Mesothelial cell of epicardium (in vitro differentiated cells): ENCODE measurements around the gene MS4A18. TPM values are rescaled to one million over a fixed set of nuclear protein-coding genes. Genes with fewer than 3 reads are reported as not detected.

ENCODE experiments used
- DNase-seq, 2 experiments: peaks; one replicate each; pipeline ENCODE4 v3.0.0; 2021; ENCODE audit warnings: low spot score in 2 of 2; ENCODE audit not compliant: unreplicated experiment in 2 of 2
- H3K27ac Mint-ChIP-seq: 2 replicates; pipeline ENCODE4 v1.8.0; 2021; ENCODE audit warnings: mixed read lengths
- H3K27me3 Mint-ChIP-seq: 2 replicates; pipeline ENCODE4 v1.8.0; 2021; ENCODE audit warnings: low read depth, mixed read lengths
- H3K36me3 Mint-ChIP-seq: 2 replicates; pipeline ENCODE4 v1.8.0; 2021; ENCODE audit warnings: mixed read lengths
- H3K4me1 Mint-ChIP-seq: 2 replicates; pipeline ENCODE4 v1.8.0; 2021; ENCODE audit warnings: mixed read lengths
- H3K4me3 Mint-ChIP-seq: 2 replicates; pipeline ENCODE4 v1.8.0; 2021; ENCODE audit warnings: mild to moderate bottlenecking, moderate library complexity, mixed read lengths
- H3K9me3 Mint-ChIP-seq: 2 replicates; pipeline ENCODE4 v1.8.0; 2021; ENCODE audit warnings: mixed read lengths
- total RNA-seq: library from RNA; stranded (reverse); gene quantifications from 3 replicates; pipeline ENCODE4 v1.2.1, GENCODE V29; 2021
- TF ChIP-seq, protein P1 (sequence below): fragments of 200-600 bp; sonication (generic); IDR thresholded peaks from one replicate; pipeline ENCODE4 v1.5.0; 2021; ENCODE audit warnings: antibody characterized with exemption; ENCODE audit not compliant: unreplicated experiment

The MS4A18 gene
- total RNA-seq, 1 donor from 2014 or later = not detected

DNA sequence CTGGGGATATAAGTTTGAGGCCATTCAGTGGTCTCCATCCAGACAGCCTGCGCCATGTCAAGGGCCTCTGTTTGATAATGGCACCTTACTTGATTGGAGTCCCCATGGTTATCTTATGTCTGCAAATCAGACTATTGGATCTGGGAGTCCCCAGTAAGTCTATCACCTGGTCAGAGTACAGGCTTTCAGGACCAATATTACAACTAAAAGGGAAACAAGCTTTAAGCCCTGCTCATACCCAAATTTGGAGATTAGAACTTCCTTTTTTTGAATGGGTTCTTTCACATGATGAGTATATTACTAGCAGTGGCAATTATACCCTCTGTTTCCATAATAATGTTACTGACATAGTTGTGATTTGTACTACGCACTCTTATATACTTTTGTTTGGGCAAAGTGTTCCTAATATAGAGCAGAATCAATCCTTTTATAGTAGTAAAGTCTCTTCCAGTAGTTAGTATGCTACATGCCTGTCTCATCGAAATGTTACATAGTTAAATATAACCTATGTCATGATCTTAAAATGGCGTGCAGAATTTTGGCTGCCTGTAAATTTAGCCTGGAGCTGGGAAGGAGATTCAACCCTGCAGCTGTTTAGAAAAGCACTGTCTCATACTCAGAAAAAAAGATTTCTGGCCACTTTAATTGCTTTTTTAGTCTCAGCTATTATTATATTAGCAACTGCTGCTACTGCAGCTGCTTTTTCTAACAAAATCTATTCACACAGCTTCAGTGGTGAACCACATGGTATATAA is 37.1 kb downstream of the MS4A18 start:
- H3K4me3 Mint-ChIP-seq = no peak overlapping the region
- no peak for DNase-seq
- H3K9me3 Mint-ChIP-seq = no peaks in the 10 kb centered on the region
- H3K36me3 Mint-ChIP-seq = no peaks in the 10 kb centered on the region
- H3K27ac Mint-ChIP-seq = no peak overlapping the region
- H3K27me3 Mint-ChIP-seq = no peaks in the 10 kb centered on the region
- TF ChIP-seq, protein P1, sequence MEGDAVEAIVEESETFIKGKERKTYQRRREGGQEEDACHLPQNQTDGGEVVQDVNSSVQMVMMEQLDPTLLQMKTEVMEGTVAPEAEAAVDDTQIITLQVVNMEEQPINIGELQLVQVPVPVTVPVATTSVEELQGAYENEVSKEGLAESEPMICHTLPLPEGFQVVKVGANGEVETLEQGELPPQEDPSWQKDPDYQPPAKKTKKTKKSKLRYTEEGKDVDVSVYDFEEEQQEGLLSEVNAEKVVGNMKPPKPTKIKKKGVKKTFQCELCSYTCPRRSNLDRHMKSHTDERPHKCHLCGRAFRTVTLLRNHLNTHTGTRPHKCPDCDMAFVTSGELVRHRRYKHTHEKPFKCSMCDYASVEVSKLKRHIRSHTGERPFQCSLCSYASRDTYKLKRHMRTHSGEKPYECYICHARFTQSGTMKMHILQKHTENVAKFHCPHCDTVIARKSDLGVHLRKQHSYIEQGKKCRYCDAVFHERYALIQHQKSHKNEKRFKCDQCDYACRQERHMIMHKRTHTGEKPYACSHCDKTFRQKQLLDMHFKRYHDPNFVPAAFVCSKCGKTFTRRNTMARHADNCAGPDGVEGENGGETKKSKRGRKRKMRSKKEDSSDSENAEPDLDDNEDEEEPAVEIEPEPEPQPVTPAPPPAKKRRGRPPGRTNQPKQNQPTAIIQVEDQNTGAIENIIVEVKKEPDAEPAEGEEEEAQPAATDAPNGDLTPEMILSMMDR = no peak
- H3K4me1 Mint-ChIP-seq = peaks cover 17% of the 10 kb centered on the region

DNA sequence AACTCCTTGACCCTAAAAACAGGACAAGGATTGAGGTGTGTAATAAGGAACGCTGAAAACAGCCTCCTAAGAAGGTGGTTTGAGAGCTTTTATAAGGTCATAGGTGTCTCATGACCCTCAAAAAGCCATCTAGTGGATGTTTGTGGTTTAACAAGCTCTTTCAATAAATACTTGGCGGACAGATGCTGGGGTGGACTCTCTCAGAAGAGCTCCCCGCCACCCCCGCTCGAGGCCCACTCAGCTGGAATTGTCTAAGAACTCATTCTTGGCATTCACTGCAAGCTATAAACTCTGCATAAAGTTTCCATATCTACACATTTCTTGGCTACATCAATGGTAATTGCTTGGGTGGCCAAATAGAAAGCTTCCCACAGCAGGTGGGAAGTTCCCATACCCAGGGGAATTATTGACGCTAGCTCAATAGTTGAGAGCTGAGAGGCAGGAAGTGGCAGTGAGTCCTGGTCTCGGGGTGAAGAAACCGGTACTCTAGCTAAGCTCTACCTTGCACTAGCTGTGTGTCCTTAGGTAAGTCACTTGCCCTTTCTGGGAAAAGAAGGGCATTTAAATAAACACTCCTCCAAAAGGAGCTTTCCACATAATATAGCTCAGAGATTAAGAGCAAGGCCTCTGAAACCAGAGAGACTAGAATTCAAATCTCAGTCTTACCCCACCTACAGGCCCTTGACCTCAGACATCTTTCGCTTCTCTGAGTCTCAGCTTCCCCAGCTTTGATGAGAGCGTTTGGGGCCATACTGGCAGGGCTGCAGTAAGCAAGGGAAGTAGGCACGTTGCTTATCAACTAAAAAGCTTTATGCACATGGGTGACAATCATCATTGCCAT is 38.6 kb downstream of the MS4A18 start:
- TF ChIP-seq, protein P1 = no peak
- Mint-ChIP-seq H3K36me3 (no peaks in the 10 kb centered on the region), H3K27ac (no peak overlapping the region), H3K27me3 (peaks cover 5% of the 10 kb centered on the region), H3K9me3 (no peaks in the 10 kb centered on the region), H3K4me1 (peaks cover 17% of the 10 kb centered on the region), H3K4me3 (no peak overlapping the region)
- DNase-seq = no peak

DNA sequence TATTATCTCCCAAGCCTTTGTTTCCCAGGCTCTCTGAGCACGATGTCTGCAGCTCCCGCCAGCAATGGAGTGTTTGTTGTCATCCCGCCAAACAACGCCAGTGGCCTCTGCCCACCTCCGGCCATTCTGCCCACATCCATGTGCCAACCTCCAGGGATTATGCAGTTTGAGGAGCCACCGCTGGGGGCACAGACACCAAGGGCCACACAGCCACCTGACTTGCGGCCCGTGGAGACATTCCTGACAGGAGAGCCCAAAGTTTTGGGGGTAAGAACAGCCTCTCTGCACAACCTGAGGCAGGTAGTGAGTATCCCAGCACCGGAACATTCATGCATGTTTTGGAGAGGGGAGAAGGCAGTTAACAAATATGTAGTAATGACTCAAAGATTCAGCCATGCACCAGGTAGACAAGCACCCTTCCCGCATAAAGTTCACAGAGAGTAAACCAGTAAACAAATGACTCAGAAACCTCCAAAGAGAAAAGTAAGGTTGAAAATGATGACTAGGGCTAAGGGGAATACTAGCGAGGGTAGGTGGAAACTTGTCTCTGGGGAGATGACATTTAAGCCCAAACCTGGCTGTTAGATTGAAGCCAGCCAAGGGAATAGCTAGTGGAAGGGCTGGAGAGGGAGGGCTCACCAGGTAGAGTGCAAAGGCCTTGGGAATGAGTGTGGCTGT is 39.3 kb downstream of the MS4A18 start:
- Mint-ChIP-seq H3K27ac (no peak overlapping the region), H3K36me3 (no peaks in the 10 kb centered on the region), H3K27me3 (peaks cover 5% of the 10 kb centered on the region), H3K9me3 (no peaks in the 10 kb centered on the region), H3K4me1 (peaks cover 13% of the 10 kb centered on the region), H3K4me3 (no peak overlapping the region)
- TF ChIP-seq, protein P1 = no peak
- no peak for DNase-seq

DNA sequence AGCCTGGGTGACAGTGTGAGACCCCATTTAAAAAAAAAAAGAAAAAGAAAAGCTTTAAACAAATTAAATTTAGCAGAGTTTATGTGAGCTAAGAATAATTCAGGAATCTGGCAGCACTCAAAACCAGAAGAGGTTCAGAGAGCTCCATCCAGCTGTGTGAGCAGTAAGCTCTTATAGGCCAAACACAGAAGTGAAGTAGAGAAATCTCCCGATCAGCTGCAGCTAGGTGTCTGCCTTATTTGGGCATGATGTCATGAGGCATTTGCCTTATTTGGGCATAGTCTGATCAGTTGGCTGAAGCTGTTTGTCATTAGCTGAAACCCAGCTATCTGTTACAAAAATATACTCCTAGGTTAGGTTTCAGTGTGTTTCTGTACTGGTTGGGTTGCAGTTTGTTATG is 40.4 kb downstream of the MS4A18 start:
- Mint-ChIP-seq H3K27me3 (peaks cover 5% of the 10 kb centered on the region), H3K4me3 (no peak overlapping the region), H3K27ac (no peak overlapping the region), H3K9me3 (no peaks in the 10 kb centered on the region), H3K36me3 (no peaks in the 10 kb centered on the region), H3K4me1 (peaks cover 5% of the 10 kb centered on the region)
- TF ChIP-seq, protein P1 = no peak
- DNase-seq = no peak

DNA sequence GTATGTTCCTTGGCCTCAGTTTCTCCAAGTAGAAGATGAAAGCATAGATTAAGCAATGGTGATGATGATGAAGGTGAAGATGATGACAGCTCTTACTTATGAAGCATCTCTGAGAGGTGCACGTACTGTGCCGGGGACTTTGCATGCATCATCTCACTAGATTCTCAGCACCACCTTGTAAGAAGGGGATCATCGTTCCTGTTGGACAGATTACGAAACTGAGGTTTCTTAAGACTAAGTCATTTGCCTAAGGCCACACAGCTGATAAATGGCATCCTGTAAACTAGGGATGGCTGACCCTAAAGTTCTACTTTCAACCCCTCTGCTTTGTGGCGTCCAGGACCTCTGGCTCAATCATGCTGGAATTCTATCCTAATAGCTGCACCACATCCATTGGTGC is 40.8 kb downstream of the MS4A18 start:
- peaks cover under 1% of the 10 kb centered on the region for H3K4me1 Mint-ChIP-seq
- no peaks in the 10 kb centered on the region for H3K36me3 Mint-ChIP-seq
- TF ChIP-seq, protein P1 = no peak
- no peak overlapping the region for H3K4me3 Mint-ChIP-seq
- no peaks in the 10 kb centered on the region for H3K9me3 Mint-ChIP-seq
- DNase-seq = no peak
- H3K27me3 Mint-ChIP-seq = peaks cover 5% of the 10 kb centered on the region
- H3K27ac Mint-ChIP-seq = no peak overlapping the region
